Measurements from ENCODE around the gene LRCH2. TPM values are rescaled to one million over a fixed set of nuclear protein-coding genes. Genes with fewer than 3 reads are reported as not detected.

The LRCH2 gene
- total and polyA plus RNA-seq, 2 of the 4 experiments (the other 2 are of a cell fraction) = 2.6 to 4.3 TPM

DNA sequence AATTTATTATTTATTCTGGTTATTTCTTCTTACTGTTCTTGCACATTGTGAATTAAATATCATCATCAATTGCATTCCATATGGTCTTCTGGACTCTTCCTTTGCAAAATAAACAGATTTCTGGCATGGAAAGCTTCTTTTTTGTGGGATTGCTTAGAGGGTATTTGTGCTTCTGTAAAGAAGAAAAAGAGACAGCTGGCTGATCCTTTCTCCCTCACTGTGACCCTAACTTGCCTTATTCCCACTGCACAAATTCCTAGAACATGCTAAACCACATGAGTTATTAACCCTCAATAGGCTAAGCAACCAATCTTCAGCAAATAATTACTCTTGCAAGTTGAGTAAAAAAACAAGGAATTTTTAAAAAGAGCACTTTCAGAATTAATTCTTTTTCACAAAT lies 23.8 kb upstream of the LRCH2 start:
- H3K79me1 ChIP-seq (ENCODE audit: low read depth in 1 of 2, low read length in 2 of 2) = no peaks in the 10 kb centered on the region
- no peaks in the 10 kb centered on the region for H3K36me3 ChIP-seq (ENCODE audit: control insufficient read depth, insufficient read depth, low read length)
- dilution Hi-C loops (cut with HindIII; ENCODE audit: low sequenced_read_pairs, unreplicated experiment) = no loop called here

More for the DNA sequence above, 23.8 kb upstream of the LRCH2 start:
- no peak overlapping the region for H2BK20ac ChIP-seq (ENCODE audit: low read depth, low read length)
- H4K91ac ChIP-seq (ENCODE audit: insufficient read depth, low read depth, low read length) = no peak overlapping the region
- no peak overlapping the region for H2AFZ ChIP-seq (replicated peaks; ENCODE audit: low read length, poor library complexity)
- BruUV-seq (replicated peaks) = no TSS peak
- no peaks in the 10 kb centered on the region; the same call in 1 of the 2 replicates for H3K9me1 ChIP-seq (ENCODE audit: insufficient read depth, low read length)
- no peak overlapping the region for H4K5ac ChIP-seq (ENCODE audit: low read depth, low read length)
- in situ Hi-C loops (cut with MboI; ENCODE audit: low sequenced_read_pairs) (no loop called here), intact Hi-C loops (cut with micrococcal nuclease) (no loop called here)
- H3K4ac ChIP-seq (ENCODE audit: low read depth, low read length) = no peak overlapping the region
- H3K23ac ChIP-seq (ENCODE audit: low read depth, low read length) = no peak overlapping the region
- H3K27me3 ChIP-seq (ENCODE audit: control insufficient read depth, insufficient read depth, low read length) = peaks cover 2% of the 10 kb centered on the region; the same call in 1 of the 2 replicates
- no peak overlapping the region for H2BK15ac ChIP-seq (ENCODE audit: low read depth, low read length)
- ChIA-PET POLR2A (ENCODE audit: unreplicated experiment) (no interaction called here), CTCF (no interaction called here)
- H3K18ac ChIP-seq (ENCODE audit: low read depth, low read length) = no peak overlapping the region
- no peak overlapping the region for H3K14ac ChIP-seq (replicated peaks; ENCODE audit: low read depth, low read length)
- DNase-seq (no peak), ATAC-seq (ENCODE audit: low read depth) (no peak)
- no peak overlapping the region for H3K4me2 ChIP-seq (ENCODE audit: low read depth, low read length)
- no peak overlapping the region for H3K56ac ChIP-seq (ENCODE audit: extremely low read depth, insufficient read depth, low read length)
- H4K20me1 ChIP-seq (ENCODE audit: insufficient read depth, low read length) = no peaks in the 10 kb centered on the region
- no peaks in the 10 kb centered on the region for H3K9me3 ChIP-seq (ENCODE audit: control insufficient read depth, insufficient read depth, low read length)
- H4K8ac ChIP-seq (ENCODE audit: low read depth in 2 of 2, low read length in 2 of 2) = no peak overlapping the region
- H3K27ac ChIP-seq (ENCODE audit: insufficient read depth, low read length) = no peak overlapping the region
- TF ChIP-seq SMC3 (IDR thresholded peaks at IDR 0.05; ENCODE audit: low read depth, low read length) (no peak), MAFK (IDR thresholded peaks at IDR 0.05; ENCODE audit: low read depth, low read length) (no peak), NFE2L2 (IDR thresholded peaks at IDR 0.05; ENCODE audit: low read depth, low read length) (no peak), BHLHE40 (IDR thresholded peaks at IDR 0.05; ENCODE audit: low read depth, low read length) (no peak), RCOR1 (IDR thresholded peaks at IDR 0.05; ENCODE audit: insufficient replicate concordance, low read length) (no peak), CEBPB (IDR thresholded peaks at IDR 0.05; ENCODE audit: low read depth, low read length) (no peak)
- TF ChIP-seq, protein P1, sequence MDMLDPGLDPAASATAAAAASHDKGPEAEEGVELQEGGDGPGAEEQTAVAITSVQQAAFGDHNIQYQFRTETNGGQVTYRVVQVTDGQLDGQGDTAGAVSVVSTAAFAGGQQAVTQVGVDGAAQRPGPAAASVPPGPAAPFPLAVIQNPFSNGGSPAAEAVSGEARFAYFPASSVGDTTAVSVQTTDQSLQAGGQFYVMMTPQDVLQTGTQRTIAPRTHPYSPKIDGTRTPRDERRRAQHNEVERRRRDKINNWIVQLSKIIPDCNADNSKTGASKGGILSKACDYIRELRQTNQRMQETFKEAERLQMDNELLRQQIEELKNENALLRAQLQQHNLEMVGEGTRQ (IDR thresholded peaks at IDR 0.05; ENCODE audit: low read depth, low read length) = no peak
- no peak overlapping the region for H2AK5ac ChIP-seq (ENCODE audit: low read depth, low read length)
- H3K9ac ChIP-seq (ENCODE audit: low read depth, low read length) = no peak overlapping the region
- H2BK5ac ChIP-seq (ENCODE audit: low read depth, low read length, poor library complexity, severe bottlenecking) = no peak overlapping the region
- no peak overlapping the region for H3K4me3 ChIP-seq (ENCODE audit: insufficient read depth, low read depth, low read length)
- no peak overlapping the region for H2BK120ac ChIP-seq (ENCODE audit: low read depth, low read length)
- peaks cover 8% of the 10 kb centered on the region; the same call in 1 of the 2 replicates for H3K4me1 ChIP-seq (ENCODE audit: control insufficient read depth, insufficient read depth, low read length)
- no peak overlapping the region for H2AK9ac ChIP-seq (replicated peaks; ENCODE audit: low read depth, low read length, poor library complexity)
